Ishikawa (cell line): ENCODE data around the gene STK32C.

Experiments
- CREB1 ChIP-seq: IDR thresholded peaks from 2 replicates; pipeline ENCODE4 v1.6.1; 2012; ENCODE audit warnings: low read depth
- EP300 ChIP-seq: IDR thresholded peaks from 2 replicates; pipeline ENCODE4 v1.6.1; 2012; ENCODE audit warnings: borderline replicate concordance
- FOXM1 ChIP-seq: IDR thresholded peaks from 2 replicates; pipeline ENCODE4 v1.6.1; 2012; ENCODE audit warnings: low read depth, borderline replicate concordance
- NFIC ChIP-seq: IDR thresholded peaks from 2 replicates; pipeline ENCODE4 v1.6.1; 2012
- REST ChIP-seq: IDR thresholded peaks from 2 replicates; pipeline ENCODE4 v1.6.1; 2012; ENCODE audit warnings: low read depth, mild to moderate bottlenecking
- TAF1 ChIP-seq: IDR thresholded peaks from 2 replicates; pipeline ENCODE4 v1.6.1; 2012; ENCODE audit warnings: low read depth, mild to moderate bottlenecking
- TCF12 ChIP-seq: IDR thresholded peaks from 2 replicates; pipeline ENCODE4 v1.6.1; 2012; ENCODE audit warnings: low read depth

GRCh38 chr10:132206377-132206745, 101.4 kb downstream of the STK32C start:
- no peak for TF ChIP-seq EP300
- TF ChIP-seq TAF1 = no peak
- no peak for TF ChIP-seq FOXM1
- TF ChIP-seq NFIC = no peak
- TF ChIP-seq TCF12 = no peak
- TF ChIP-seq CREB1 = no peak
- TF ChIP-seq REST = no peak
